HS-5 (cell line): Measurements from ENCODE around the gene CTSH.
A peak's percentile ranks its signal among the peaks of the same experiment; 100 is the strongest.
"Not testable (repeated sequence)": the region's sequence is repeated elsewhere in the genome, so short reads cannot be mapped to it uniquely, and the experiment has no call there.

Experiments
- DNase-seq: peaks from one replicate; pipeline ENCODE4 v3.0.0-alpha.2; 2012; ENCODE audit warnings: low read depth

Gene CTSH

DNA sequence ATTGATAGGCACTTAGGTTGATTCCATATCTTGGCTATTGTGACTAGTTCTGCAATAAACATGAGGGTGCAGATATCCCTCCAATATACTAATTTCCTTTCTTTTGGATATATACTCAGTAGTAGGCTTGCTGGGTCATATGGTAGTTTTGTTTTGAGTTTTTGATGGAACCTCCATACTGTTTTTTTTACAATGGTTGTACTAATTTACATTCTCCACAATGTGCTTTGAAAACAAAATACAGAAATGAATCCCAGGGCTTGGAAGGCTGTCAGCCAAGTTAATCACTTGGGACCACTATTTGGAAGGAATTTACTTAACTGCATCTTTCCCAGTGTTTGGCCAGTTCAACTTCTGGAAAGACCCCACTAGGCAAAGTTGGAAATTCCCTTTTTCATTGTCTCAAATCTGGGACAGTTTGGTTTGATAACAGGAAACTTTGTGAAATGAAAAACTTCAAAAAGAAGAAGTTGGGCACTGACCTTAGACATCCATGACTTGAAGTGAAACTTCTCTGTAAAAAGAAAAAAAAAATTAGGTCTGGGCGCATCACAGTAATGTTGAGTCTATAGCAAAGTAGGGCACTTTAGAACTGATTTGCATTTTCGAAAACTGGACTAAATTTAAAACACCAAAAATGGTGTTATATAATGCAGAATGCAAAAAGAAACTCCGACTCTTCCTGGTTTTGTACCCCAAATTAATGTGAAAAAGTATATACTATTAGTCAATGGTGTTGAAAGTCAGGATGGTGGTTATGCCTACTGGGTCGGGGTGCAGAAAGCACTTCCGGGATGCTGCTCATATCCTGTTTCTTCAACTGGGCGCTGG lies 6.0 kb downstream of the CTSH start:
- DNase-seq, result no peak

DNA sequence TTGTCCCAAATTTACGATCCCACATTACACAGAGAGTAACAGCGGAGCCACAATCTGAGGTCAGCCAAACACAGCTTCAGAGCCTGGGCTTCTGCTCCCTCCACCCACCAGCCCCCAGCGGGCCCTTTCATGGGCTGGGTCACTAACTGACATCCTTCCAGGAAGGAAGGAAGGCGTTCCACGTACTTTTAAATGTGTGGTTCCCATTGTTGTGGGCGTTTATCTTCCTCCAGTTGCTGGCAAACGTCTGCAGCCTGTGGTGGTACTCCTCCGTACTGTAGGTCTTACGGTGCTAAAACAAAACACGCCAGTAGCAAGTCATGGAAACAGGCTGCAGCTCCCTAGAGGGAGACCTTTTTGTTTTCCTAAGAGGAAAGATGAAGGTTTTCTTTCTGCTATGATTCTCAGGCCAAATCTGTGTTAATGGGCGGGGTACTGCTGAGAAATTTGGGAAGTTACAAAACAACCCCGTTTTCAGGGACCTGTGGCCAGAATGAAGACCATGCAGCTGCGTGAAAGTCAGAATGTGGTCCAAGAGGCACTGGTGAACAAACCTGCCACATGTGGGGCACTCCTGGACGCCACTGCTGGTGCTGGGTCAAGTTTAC lies 7.6 kb downstream of the CTSH start:
- DNase-seq, result no peak

DNA sequence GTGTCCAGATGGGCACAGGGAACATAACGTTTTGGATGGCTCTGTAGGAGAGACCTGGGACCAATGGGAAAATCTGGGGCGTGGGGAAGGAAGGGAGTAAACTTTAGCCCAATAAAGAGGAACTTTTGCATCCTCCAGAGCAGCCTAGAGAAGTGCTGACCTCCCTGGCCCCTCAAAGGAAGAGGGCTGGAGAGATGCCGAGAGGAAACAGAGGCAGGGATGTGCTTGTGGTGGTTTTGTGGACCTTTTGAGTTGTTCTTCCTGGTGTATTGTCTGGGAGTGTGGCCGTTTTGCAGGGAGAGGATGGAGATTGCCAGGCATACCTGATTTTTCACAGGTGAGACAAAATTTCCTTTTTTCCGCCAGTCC lies 10.2 kb downstream of the CTSH start:
- DNase-seq, result no peak

DNA sequence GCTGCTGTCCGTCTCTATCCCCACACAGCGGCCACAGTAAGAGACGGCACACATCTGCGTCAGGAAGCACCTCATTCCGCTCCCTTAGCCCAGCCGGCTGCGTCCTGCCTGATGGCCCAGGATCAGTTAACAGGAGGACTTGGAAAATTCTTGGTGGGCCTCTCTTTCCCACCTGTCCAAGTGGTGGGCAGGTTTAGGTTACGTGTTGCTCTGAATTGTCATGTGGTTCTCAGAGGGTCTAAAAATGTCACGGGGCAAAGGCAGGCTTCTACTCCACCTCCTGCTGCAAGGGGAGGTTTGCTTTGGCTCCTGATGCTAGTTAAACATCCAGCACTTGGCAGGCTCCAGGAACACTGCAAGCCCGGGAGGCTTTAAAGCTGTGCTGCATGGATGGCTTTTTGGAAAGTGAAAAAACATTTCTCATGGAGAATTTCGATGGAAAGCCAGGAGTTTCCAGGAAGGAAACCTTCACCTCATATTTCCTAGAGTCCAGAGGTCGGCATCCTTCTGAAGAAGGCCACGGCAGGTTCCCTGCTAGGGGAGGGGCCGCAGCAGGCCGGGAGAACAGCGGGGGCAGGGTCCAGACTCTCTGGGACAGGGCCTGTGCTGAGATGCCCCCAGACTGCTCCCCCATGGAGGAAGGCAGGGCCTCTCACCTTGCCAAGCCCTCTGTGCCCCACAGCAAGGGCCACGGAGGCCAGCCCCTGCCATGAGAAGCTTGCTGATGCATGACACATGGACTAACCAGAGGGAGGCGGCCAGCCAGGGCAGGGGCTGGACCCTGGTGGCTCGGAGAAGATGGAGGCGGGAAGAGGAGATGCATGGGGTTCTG lies 10.8 kb downstream of the CTSH start:
- no peak for DNase-seq

DNA sequence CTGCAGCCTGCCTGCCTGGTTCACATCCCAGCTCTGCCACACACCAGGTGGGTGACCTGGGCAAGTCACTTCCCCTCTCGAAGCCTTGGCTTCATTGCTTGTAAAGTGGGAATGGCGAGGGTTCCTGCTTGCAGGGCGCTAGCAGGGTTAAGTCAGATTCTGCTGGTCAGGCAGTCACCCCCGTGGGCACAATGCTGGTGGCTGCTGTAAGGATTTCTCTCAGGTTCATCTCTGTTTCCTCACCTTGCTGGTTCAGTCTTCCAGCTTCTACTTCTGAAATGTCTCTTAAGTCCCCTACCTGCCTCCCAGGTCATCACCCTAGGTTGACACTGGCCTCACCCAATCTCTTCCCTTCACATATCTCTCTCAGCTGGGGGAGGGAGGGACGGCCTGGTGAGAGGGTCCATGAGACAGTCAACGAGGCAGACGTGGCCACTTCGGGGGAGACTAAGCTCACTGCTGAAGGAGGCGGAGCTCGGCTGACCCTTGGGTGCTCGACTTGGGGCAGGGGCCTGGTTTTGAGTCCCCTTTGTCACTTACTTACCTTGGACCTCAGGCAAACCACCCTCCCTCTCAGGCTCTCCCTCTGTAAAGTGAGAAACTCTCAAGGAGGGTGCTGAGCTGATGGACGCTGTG lies 11.5 kb downstream of the CTSH start:
- DNase-seq, result no peak

DNA sequence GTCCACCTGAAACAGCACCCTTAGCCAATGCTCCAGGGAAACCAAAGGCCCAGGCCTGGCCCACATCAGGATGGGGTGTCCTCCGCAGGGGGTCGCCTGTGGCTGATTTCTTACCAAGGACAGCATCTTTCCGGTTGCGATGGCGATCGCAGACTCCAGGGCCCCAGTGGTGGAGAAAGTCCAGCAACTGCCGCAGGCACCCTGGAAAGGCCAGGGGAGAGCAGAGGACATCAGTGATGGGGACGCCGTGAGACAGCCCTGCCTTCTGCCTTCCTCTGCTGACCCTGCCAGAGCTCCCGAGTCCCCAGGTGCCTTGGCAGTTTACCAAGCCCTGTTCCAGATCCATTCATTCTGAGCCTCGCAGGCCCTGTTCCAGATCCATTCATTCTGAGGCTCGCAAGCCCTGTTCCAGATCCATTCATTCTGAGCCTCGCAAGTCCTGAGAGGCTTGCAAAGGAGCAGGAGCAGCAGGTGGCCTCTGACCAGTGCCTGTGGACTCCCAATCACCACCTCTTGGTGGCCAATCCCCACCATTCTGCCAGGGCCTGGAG lies 12.5 kb downstream of the CTSH start:
- DNase-seq, result no peak

DNA sequence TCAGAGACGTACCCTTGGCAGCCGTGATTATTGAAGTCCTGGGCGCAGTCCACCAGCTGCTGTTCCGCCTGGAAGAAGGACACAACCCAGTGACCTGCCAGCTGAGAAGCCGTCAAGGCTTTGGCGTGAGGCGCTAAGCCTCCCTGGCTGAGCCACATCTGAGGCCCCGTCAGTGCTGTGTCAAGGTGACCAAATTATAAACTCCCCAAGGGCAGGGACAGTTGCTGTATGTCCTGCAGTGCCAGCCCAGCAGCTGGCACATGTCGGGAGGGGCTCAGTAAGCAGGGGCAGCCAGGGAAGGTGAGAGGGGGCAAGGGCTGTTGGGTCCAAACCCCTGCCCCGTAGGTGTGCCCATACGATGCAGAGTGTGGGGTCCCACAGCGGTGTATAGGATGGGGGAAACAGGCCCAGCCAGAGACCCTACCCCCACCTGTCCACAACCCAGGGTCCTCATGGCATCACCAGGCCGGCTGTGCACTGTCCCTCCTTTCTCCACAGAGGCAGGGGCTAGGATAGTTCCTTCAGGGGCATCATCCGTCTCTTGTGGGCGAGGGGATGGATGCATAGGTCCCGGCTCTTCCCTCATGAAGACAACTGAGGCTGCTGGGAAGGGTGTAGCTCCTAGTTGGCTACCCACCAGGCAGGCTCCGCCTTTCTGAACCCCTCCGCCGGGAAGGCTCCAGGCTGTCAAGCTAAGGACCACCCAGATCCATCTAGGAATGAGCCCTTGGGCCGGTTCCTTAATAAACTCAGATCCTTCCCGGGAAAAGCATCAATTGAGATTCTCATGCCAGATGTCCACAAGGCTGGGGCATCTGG lies 13.2 kb downstream of the CTSH start:
- no peak for DNase-seq

DNA sequence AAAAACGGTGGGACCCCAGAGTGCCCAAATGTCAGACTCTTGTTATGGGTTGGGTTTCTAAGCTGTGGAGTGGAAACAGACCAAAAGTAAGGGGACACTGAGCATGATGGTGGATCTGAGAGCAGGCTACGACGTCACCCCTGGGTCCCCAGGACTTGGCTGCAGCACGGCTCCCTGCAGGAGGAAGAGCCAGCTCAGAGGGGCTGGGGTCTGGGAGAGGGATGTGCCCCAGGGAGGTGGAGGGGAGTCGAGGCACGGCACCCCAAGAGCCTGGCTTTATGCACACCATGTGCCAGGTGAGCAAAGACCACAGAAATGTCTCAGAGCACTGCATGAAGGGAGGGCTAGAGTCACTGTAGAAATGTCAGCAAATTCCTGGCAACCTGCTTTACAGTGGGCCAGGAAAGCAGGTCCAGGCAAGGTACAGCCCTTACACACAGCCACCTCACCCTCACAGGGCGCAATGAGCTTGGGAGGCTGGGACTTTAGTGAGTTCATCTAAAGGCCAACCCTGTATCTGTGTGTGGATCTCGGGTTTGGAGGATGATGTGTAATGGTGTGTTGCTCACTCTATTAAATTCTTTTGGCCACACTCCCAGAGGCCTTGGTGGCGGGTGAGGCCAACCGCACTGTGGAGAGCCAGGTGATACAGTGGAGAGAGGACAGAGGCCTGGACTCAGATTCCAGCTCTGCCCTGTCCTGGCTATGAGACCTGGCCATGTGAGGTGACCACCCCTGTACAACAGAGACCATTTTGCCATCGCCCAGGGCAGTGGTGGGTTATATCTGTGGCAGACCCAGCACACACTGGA lies 14.1 kb downstream of the CTSH start:
- peak; percentile 83 for DNase-seq

DNA sequence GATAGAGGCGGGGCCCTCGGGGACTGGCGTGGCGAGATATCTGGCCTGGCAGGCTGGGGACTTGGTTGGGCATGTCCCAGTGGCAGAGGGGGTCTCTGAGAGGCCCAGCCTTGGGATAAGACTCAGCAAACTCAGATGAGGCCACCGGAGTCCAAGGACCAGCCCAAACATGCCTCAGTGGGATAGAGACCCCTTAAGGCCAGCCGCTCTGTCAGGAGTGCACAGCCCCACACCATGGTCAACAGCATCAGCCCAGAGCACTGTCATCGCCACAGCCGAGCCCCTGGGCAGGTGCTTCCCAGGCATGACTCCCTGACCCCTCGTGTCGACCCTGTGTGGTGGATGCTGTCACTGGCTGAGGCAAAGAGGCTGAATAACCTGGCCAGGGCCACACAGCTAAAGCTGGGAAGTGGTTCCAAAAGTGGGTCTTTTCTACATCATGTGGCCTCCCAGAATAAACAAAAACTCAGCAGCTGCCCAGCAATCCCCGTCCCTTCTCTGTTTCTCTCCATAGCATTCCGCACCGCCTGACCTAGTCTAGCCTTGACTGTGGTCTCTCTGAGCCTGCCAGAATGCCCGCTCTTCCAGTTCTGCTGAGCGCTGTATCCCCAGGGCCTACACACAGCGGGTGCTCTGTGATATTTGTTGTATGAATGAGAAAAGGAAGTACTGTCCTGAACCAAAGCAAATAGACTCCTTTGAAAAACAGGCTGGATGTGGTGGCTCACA lies 15.1 kb downstream of the CTSH start:
- no peak for DNase-seq

DNA sequence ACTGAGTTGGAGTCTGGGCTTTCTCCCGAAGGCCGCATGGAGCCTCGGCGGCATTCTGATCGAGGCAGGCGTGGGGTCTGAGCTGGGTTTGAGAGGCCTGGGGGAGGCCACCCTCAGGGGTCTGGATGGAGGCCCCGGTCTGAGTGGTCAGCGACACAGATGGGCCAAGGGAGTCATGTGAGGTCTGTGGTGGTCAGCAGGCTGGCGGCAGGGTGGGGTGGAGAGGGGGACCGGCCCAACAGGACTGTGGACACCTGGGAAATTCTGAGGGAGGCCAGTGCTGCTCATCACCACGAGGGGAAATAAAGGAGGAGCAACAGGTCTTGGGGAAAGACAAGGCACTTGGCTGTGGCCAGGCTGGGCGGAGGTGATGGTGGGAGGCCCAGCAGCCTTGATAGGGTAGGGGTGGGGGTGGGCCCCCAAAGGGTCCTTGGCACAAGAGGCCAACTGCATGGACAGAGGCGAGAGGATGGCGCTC lies 16.2 kb downstream of the CTSH start:
- DNase-seq, result no peak

DNA sequence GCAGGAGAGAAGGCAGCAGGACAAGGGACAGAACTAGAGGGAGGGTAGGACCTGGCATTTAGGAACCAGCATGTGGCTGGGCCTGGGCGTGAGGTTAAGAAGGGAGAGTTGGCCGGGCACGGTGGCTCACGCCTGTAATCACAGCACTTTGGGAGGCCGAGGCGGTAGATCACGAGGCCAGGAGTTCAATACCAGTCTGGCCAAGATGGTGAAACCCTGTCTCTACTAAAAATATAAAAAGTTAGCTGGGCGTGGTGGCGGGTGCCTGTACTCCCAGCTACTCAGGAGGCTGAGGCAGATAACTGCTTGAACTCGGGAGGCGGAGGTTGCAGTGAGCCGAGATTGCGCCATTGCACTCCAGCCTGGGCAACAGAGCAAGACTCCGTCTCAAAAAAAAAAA lies 16.7 kb downstream of the CTSH start:
- not testable (repeated sequence) for DNase-seq

DNA sequence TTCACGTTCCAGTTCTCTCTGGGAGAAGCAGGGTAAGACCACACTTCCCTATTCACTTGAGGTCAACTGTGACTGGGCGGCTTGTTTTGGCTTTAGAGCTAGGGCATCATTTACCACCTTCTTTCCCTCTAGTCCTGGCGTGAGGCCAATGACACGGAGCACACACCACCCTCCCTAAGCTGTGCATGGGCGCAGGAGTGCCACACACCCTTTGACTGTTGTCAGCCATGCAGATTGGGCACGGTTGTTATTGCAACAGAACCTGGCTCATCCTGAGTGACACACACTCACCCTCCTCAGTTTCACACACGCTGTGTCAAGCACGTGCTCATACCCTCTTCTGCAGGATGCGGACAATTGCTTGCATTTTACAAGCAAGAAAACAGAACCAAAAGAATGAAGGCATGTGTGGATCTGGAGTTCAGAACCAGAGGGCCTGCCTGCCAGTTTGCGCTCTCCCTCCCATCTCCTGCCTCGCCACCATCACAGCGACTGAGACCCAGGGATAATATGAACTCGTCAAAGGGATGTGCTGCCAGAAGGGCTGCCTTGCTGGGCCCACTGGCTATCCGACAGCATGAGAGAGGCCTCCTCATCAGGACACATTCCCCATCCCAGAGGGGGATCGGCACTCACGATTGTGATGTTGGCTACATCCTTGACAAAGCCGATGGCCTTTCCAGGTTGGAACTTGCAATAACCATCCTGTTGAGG lies 17.6 kb downstream of the CTSH start:
- no peak for DNase-seq

DNA sequence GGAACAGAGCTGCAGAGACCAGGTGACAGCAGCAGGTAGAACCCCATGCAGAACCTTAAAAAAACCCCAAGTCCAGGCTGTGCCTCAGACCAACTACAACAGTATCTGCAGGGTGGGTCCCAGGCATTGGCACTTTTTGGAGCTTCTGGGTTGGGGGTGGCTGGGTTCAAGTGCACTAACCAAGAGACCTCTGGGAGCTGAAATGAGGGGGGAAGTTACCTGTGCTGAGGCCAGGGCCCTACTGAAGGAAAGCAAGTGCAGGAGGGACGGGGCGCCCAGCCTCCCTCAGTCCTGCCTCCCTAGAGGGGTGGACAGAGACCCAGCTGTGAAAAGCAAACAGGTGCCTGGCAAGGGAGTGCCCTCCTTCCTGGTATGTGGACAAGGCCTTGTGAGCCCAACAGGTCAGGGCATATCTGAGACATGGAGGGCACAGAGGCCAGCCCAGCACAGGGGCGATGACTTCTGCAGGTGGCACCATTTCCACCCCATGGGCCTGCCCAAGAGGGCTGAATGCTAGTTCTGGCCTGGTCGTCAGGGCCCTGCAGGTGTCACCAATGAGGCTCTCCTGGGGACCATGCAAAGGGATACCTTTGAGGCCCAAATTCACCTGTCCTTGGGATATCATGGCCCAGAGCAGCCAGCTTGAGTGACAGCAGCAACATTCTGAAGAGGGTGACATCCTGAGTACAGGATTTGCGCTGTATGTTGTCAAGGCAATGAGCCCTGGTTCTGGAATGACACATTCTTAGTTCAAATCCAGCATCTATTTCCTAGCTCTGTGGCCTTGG lies 18.7 kb downstream of the CTSH start:
- no peak for DNase-seq

DNA sequence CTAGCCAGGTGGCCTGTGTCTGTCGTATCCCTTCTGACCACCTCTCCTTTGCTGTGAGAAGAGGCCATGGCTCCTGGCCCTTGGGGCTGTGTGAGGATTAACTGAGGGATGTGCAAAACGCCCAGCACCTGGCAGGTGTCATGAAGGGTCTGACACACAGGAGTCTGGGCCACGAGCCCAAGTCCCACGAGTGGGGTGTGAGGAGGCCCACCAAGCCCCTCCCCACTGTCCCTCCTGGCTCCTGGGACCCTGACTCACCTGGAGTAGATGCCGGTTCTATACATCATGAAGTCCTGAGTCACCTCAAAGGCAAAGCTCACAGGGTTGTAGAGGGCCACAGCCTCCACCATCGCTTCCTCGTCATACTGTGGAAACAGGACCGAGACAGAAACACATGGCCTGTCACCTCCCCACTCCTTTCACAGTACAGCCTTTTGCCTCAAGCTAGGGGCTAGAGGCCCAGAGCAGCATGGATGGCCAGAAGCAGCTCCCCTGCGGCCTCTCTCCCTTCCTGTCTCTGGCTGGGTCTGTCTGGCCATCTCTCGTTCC lies 19.7 kb downstream of the CTSH start:
- no peak for DNase-seq

DNA sequence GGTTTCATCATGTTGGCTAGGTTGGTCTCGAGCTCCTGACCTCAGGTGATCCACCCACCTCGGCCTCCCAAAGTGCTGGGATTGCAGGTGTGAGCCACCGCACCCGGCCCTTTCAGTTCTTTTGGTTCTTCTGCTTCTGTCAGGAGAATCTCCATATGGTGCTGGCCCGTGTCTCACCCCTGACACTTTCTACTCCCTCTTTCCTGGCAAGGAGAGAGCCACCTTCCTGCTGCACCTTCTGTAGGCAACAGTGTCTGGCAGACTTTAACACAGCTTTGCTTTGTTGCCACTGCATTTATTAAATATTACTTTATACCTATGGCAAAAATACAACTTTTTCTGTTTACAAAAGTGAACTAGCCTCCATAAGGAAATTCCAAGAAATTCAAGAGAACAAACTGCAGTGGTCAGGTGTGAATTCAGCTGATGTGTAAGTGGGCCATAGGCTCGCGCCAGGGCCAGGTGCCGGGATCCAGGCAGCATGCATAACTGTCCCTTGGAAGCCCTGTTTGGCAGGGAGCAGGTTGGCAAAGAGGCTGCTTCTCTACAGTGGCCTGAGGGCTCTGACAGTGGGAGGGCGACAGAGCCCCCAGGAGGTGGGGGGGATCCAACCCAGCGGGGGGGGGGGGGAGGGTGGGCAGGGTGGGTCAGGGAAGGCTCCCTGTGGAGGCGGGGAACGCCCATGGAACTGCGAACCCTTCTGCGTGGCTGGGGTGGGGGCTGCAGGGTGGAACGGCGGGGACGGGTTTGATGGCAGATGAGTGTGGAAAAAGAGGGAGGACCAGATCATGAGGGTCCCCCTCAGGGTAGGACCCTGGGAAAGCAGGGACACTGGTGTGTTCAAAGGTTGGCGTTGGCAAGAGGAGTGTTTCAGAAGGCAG lies 21.1 kb downstream of the CTSH start:
- DNase-seq, result no peak

DNA sequence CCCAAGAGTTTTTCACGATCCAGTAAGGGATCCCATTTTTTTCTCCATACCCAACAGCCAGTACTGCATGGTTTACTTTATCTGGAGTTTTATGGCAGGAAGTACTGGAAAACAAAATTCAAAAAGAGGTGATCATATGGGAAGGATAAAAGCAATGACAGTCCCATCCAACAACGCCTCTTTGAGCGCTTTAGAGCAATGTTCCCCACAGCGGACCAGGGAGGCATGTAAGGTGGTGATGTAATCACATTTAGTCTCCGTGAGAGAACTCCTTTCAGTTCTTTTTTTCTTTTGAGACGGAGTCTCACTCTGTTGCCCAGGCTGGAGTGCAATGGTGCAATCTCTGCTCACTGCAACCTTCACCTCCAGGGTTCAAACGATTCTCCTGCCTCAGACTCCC lies 21.8 kb downstream of the CTSH start:
- no peak for DNase-seq

DNA sequence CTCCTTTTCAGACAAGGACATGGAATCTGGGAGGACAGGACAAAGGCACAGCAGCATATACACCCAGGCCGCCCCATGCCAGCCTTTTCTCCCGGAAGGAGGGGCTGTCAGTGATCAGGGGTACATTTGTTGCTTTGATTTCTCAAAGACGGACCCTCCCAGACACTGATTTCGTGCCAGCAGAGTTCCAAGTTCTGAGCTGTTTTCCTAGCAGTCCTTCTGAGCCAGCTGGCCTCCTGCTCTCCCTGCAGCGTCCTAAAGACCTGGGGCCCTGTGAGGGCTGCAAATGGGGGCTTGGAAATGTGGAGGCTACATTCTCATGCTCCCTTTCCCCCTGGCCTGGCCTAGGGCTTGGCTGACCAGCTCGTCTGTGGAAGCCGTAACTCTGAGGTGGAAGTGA lies 22.3 kb downstream of the CTSH start:
- DNase-seq, result no peak
